Measurements from ENCODE around the gene ZMYND19.
"Not testable (repeated sequence)": the region's sequence is repeated elsewhere in the genome, so short reads cannot be mapped to it uniquely, and the experiment has no call there.

ZMYND19 gene

GRCh38 chr9:137553654-137554053, 36.7 kb downstream of the ZMYND19 start:
- not testable (repeated sequence) for DNase-seq

- DNase-seq, result no peak
Measured at GRCh38 chr9:137552022-137552768, 38.1 kb downstream of the ZMYND19 start.

GRCh38 chr9:137551264-137552021, 38.9 kb downstream of the ZMYND19 start, which contains the start of gene MRPL41:
MRPL41 (plus strand) TSS chr9:137551879; CDS start chr9:137552082, 203 bp downstream.
- peak; percentile 88 for DNase-seq

- DNase-seq, result not testable (repeated sequence)
Measured at GRCh38 chr9:137550958-137551263, 39.4 kb downstream of the ZMYND19 start.

GRCh38 chr9:137550231-137550621, 40.1 kb downstream of the ZMYND19 start, which contains the start of gene PNPLA7:
PNPLA7 (minus strand) TSS chr9:137550402; CDS start chr9:137550197, 205 bp downstream.
- peak; percentile 41 for DNase-seq

- DNase-seq, result no peak
Measured at GRCh38 chr9:137547687-137548543, 42.4 kb downstream of the ZMYND19 start.

GRCh38 chr9:137545123-137545522, 45.2 kb downstream of the ZMYND19 start:
- DNase-seq, result no peak

- DNase-seq, result no peak
Measured at GRCh38 chr9:137544176-137544760, 46.0 kb downstream of the ZMYND19 start.

- DNase-seq, result no peak
Measured at GRCh38 chr9:137543237-137543963, 46.9 kb downstream of the ZMYND19 start.

- DNase-seq, result no peak
Measured at GRCh38 chr9:137542486-137542885, 47.8 kb downstream of the ZMYND19 start.

- no peak for DNase-seq
Measured at GRCh38 chr9:137540536-137540935, 49.8 kb downstream of the ZMYND19 start.

- no peak for DNase-seq
Measured at GRCh38 chr9:137538058-137538457, 52.3 kb downstream of the ZMYND19 start.

- DNase-seq, result not testable (repeated sequence)
Measured at GRCh38 chr9:137536594-137537131, 53.6 kb downstream of the ZMYND19 start.

- no peak for DNase-seq
Measured at GRCh38 chr9:137535120-137535428, 55.2 kb downstream of the ZMYND19 start.

- no peak for DNase-seq
Measured at GRCh38 chr9:137534256-137535119, 55.8 kb downstream of the ZMYND19 start.

GRCh38 chr9:137532891-137533468, 57.3 kb downstream of the ZMYND19 start:
- not testable (repeated sequence) for DNase-seq

Data from T-helper 9 cell (primary cell).